Fibroblast of gingiva (primary cell): Measurements from ENCODE around the gene ZNF219.
A peak's percentile ranks its signal among the peaks of the same experiment; 100 is the strongest.

Experiments
- DNase-seq: peaks from one replicate; pipeline ENCODE4 v3.0.0-alpha.2; 2011; ENCODE audit warnings: low read depth

The ZNF219 gene

DNA sequence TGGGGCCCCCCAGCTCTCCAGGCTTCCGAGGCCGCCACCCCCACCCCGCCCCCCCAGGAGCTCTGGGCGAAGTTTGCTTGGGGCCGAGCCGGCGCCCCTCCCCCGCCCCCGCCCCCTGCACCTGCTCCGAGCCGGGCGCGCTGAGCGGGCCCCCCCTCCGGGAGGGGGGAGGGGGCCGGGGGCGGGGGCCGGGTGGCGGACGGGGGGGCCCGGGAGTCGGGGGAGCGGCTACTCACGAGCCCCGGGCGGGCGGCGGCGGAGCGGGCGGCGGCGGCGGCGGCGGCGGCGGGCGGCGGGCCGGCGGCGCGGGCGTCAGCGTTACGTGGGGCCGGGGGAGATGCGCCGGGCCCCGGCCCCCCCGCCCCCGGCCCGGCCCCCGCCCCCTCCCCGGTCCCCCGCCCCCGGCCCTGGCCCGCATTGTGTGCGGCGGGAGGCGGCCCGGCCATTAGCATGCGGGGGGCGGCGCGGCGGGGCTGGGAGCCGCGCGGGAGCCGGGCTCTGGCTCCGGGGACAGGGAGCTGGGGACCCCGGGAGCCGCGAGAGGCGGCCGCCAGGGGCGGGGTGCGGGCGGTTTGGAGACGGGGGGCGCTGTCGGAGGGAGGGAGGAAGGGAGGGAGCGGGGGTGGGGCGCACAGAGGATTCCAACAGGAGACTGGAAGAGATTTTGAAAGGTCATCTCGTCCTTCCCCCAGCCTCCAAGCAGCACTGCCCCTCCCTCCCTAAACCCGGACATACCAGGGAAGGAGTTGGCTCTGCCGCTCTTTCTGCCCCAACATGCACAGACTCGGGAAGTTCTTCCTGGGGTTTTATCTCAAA is at the start of gene ZNF219:
TSS of gene ZNF219 (minus strand) at position 580 of the 816 bp plus-strand sequence. CDS start 5,064 bp downstream, outside the sequence.
- DNase-seq: peak; percentile 51

- no peak for DNase-seq
Measured at GRCh38 chr14:21145437-21145836, 47.0 kb upstream of the ZNF219 start.

GRCh38 chr14:21142357-21142756 is 43.9 kb upstream of the ZNF219 start:
- DNase-seq: no peak

DNA sequence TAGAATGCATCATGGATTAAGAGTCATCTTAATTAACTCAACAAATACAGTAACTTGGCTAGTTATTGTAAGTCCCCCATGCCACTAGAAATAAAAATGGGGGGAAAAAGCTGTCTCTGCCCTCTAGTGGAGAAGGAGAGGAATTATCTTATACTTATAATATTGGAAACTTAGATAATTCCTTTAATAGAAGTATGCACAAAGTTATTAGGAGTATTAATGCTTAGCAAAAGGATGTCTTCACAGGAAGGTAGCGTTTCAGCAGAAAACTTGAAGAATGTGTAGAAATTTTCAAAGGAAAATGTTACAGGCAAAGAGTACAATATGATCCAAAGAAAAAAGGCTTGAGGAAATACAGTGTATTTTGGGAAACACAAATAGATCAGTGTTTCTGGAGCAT is 37.6 kb upstream of the ZNF219 start:
- DNase-seq: no peak

DNA sequence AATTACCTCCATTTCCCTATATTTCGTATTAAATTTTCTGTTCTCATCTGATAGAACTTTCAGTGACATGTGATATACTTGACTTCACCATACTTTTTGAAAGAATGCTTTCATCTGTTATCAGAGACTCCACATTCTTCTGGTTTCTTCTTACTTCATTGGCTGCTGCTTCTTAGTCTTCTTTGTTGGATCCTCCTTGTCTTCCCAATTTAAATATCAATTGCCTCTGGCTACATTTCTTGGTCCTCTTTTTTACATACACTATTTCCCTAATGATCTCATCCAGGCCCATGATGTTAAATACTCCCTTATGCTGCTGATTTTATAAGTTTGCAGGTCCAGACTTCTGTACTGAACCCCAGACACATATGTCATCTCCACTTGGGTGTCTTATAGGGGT is 35.4 kb upstream of the ZNF219 start:
- DNase-seq: no peak

- DNase-seq: no peak
Measured at GRCh38 chr14:21123429-21123828, 25.0 kb upstream of the ZNF219 start.

DNA sequence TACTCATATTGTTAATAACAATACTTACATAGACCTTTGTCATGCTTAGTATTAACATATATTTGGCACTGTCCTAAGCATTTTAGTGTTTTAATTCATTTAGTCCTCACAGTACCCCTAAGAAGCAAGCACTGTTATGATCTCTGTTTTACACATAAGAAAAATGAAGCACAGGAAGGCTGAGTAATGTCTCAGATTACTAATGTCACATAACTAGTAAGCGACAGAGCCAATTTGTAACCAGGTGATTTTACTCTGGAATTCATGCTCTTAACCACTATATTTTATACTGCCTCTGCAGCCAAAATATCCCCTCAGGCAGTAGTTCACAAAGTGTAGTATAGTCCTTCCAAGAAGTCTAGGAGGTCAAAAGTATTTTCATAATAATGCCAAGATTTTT is 22.7 kb upstream of the ZNF219 start:
- DNase-seq: no peak

DNA sequence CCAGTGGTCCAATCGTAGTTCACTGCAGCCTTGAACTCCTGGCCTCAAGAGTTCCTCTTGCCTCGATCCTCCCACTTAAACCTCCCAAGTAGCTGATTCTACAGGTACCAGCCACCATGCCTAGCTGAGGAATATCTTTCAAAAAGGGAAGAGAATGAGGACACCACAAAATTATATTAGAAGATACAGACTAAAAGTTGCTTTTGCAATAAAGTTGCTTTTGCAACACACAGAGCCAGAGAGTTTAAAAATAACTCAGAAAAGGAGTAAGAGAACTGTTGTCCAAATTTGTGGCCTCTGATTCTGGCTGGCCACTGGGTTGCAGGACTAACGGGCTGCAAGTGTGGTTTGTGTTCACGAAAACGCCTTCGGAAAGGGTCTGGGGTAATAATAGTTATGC is 22.2 kb upstream of the ZNF219 start:
- no peak for DNase-seq

DNA sequence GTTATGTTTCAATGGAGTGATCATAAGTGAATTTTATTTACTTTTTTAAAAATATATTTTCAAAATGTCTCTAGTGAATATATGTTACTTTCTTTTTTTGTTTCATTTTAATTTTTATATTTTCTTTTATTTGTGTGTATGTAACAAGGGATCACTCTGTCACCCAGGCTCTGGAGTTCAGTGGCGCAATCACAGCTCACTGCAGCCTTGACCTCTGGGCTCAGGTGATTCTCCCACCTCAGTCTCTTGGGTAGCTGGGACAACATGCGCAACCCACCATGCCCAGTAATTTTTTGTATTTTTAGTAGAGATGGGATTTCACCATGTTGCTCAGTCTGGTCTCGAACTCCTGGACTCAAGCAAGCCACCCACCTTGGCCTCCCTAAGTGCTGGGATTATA is 20.5 kb upstream of the ZNF219 start:
- no peak for DNase-seq

- DNase-seq: no peak
Measured at GRCh38 chr14:21113369-21113768, 14.9 kb upstream of the ZNF219 start.

- DNase-seq: no peak
Measured at GRCh38 chr14:21112255-21112654, 13.8 kb upstream of the ZNF219 start.

DNA sequence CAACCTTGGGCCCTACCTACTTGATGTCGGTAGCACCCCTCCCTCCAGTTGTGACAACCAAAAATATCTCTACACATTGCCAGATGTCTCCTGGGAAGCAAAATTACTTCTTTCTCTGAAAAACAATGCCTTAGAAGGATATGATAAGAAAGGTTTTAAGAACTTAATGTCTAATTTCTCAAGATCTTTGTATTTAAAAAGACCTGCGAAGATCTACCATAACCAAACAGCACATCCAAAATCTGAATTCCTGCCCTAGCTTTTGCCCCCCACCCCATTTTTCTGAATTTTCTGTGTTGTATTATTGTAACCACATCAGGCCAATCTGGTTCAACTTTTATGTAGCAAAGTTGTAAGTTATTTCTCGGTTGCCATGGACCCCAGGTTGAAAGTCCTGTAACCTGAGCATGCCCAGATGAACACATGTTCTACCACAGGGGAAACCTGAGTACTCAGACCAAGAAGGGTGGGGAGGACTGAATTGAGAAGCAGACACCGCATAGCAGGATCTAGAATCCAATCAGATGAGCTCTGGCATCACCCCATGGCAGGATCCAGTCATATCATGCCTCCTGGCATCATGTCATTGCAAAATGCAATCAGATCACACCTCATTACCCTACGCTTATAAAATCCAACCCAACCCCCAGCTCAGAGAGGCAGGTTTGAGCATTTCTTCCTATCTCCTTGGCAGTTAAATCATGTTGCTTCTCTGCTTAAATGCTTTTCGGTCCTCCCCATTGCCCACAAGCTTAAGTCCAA is 11.1 kb upstream of the ZNF219 start:
- DNase-seq: no peak

- DNase-seq: no peak
Measured at GRCh38 chr14:21108791-21109190, 10.3 kb upstream of the ZNF219 start.

GRCh38 chr14:21107283-21107800 is 8.9 kb upstream of the ZNF219 start:
- peak; percentile 14 for DNase-seq

DNA sequence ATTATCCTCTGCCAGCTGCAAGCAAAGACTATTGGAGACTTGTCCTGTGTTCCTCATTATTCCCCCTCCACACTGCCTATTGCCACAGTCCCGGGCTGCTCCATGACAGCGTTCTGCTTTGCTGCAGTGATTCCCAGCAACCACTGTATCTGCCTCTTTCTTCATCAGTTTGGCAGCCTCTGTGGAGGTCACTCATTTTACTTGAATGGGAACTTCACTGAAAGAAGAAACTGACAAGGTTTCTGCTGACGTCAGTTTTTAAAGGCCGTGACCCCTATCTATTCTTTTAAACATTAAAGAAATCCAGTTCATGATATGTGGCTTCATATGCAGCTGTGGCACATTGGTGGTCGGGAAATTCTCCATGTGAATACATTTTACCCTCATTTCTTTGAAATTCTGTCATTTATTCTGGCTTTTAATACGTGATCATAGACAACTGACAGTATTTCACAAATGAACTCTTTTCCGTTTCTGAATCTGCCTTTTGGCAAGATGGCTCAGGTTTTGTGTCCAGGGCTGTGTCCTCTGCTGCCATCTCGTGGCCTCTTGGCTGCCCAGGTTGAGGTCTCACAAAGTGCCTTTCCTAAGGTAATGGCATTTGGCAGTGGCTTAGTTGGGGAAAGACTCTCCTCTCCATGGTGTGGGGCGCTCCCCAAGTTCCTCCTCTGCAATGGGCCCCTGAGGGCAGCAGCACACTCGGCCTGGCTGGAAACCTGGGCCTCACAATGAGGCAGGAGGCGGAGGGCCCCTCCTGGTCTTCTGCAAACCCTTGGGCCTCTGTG is 8.2 kb upstream of the ZNF219 start:
- peak; percentile 72 for DNase-seq

GRCh38 chr14:21106176-21106497 is 7.7 kb upstream of the ZNF219 start:
- peak; percentile 77 for DNase-seq

DNA sequence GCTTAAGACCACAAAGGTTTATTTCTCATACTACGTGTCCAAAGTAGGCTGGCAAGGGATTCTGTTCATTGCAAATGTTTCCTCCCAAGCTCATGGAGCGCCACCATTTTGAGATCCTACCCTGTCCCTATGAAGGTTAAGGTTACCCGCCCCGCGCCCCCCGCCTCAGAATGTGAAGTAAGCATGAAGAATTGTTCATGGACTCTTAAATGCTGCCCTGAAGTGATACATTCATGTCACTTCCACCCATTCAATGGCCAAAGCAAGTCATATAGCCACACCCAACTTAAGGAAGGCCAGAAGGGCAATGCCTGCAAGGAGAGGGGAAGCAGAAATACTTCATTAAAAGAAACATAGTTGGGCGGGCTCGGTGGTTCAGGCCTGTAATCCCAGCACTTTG is 6.6 kb upstream of the ZNF219 start:
- no peak for DNase-seq

DNA sequence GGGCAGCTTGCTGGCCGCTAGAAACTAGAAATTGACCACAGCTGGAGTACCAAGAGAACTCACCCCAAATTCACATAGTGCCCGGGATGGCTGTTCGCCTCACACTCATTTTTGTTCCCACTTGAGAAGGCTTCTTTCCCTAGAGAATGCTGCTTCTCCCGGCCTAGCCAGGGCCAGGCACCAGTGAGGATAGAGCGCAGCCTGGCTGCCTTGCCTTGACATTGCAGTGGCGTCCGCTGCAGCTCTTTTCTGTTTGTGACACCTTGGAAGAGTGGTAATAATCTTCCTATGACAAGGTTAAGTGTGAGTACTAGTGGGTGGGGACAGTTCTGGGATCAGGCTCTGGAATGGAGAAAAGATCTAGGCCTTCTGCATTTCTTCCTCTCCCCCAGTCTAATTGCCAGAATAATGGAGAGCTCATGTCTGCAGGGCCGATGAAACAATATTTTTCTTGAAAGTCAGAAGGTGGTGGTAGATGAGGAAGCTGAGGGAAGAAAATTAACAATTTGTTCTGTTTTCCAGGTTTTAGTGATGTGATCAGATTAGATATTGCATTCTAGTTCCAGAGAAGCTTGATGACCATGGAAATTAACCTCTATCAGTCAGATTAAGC is 6.1 kb upstream of the ZNF219 start:
- peak; percentile 80 for DNase-seq

- peak; percentile 96 for DNase-seq
Measured at GRCh38 chr14:21103710-21104447, 5.4 kb upstream of the ZNF219 start.

GRCh38 chr14:21103411-21103709 is 4.9 kb upstream of the ZNF219 start:
- no peak for DNase-seq
